BE2C (cell line): ENCODE results near the gene UBAC1.

Experiments used
- DNase-seq: peaks from one replicate; pipeline ENCODE4 v3.0.0-alpha.2; 2020
- H3K27me3 ChIP-seq: fragments of 250-450 bp; sonication (Bioruptor Pico); 2 replicates; pipeline ENCODE4 v1.5.1; 2020; ENCODE audit warnings: mild to moderate bottlenecking
- H3K36me3 ChIP-seq: fragments of 250-450 bp; sonication (Bioruptor Pico); 2 replicates; pipeline ENCODE4 v1.5.1; 2020; ENCODE audit warnings: mild to moderate bottlenecking
- H3K4me1 ChIP-seq: fragments of 250-450 bp; sonication (Bioruptor Pico); 2 replicates; pipeline ENCODE4 v1.5.1; 2020
- H3K4me3 ChIP-seq: 2 replicates; pipeline ENCODE4 v1.5.1; 2011; ENCODE audit warnings: low read depth, low read length
- H3K9me3 ChIP-seq: fragments of 250-450 bp; sonication (Bioruptor Pico); 2 replicates; pipeline ENCODE4 v1.5.1; 2020
- CTCF ChIP-seq: IDR thresholded peaks from 2 replicates; pipeline ENCODE4 v1.5.1; 2012; ENCODE audit warnings: mild to moderate bottlenecking, low read depth, low read length

UBAC1 gene

DNA sequence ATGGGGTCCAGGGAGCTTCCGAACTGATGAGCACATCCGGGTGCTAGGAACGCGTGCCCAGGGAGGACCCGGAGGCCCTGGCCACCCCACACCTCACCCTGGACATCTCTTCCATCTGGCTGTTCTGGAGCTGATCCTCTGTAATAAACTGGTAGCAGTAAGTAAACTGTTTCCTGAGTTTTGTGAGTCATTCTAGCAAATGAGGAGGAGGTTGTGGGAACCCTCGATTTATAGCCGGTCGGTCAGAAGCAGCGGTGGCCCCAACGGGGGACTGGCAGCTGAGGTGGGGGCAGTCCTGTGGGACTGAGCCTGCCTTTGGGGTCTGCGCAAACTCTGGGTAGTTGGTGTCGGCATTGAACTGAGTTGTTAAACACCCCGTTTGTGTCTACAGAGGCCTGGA lies 15.4 kb upstream of the UBAC1 start:
- H3K9me3 ChIP-seq, result no peaks in the 10 kb centered on the region
- no peak for DNase-seq
- H3K27me3 ChIP-seq, result no peaks in the 10 kb centered on the region
- no peak overlapping the region for H3K4me3 ChIP-seq
- no peak for TF ChIP-seq CTCF
- peaks cover 14% of the 10 kb centered on the region for H3K4me1 ChIP-seq
- H3K36me3 ChIP-seq, result no peaks in the 10 kb centered on the region

DNA sequence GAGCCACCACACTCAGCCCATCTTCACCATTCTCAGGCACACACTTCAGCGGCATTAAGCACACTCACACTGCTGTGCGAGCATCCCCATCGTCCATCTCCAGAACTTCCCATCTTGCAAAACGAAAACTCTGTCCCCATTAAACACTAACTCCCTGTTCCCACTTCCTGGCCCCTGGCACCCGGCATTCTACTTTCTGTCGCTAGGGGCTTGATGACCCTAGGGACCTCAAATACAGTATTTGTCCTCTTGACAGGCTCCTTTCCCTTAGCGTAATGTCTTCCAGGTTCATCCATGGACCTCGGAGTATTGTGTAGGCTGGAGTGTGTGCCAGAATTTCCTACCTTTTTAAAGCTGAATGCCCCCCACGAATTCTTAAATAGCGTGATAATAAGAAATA lies 14.7 kb upstream of the UBAC1 start:
- Histone ChIP-seq H3K9me3 (no peaks in the 10 kb centered on the region), H3K4me1 (peaks cover 14% of the 10 kb centered on the region), H3K36me3 (no peaks in the 10 kb centered on the region), H3K4me3 (no peak overlapping the region), H3K27me3 (no peaks in the 10 kb centered on the region)
- TF ChIP-seq CTCF, result peak; percentile 20; the same call in 1 of the 2 replicates
- no peak for DNase-seq

GRCh38 chr9:135974220-135974573 lies 13.0 kb upstream of the UBAC1 start:
- peaks cover 9% of the 10 kb centered on the region for H3K4me1 ChIP-seq
- no peaks in the 10 kb centered on the region for H3K27me3 ChIP-seq
- no peaks in the 10 kb centered on the region for H3K36me3 ChIP-seq
- TF ChIP-seq CTCF, result peak; percentile 45
- no peak for DNase-seq
- H3K9me3 ChIP-seq, result no peaks in the 10 kb centered on the region
- no peak overlapping the region for H3K4me3 ChIP-seq

- no peak for DNase-seq
- Histone ChIP-seq H3K9me3 (no peaks in the 10 kb centered on the region), H3K27me3 (no peaks in the 10 kb centered on the region), H3K4me1 (peaks cover 5% of the 10 kb centered on the region), H3K4me3 (no peak overlapping the region), H3K36me3 (no peaks in the 10 kb centered on the region)
- no peak for TF ChIP-seq CTCF
Observed at GRCh38 chr9:135973277-135974219, 12.4 kb upstream of the UBAC1 start.

GRCh38 chr9:135971892-135972291 lies 10.7 kb upstream of the UBAC1 start:
- H3K36me3 ChIP-seq, result no peaks in the 10 kb centered on the region
- H3K9me3 ChIP-seq, result no peaks in the 10 kb centered on the region
- peaks cover 5% of the 10 kb centered on the region for H3K4me1 ChIP-seq
- no peak for DNase-seq
- no peak for TF ChIP-seq CTCF
- no peaks in the 10 kb centered on the region for H3K27me3 ChIP-seq
- no peak overlapping the region for H3K4me3 ChIP-seq

DNA sequence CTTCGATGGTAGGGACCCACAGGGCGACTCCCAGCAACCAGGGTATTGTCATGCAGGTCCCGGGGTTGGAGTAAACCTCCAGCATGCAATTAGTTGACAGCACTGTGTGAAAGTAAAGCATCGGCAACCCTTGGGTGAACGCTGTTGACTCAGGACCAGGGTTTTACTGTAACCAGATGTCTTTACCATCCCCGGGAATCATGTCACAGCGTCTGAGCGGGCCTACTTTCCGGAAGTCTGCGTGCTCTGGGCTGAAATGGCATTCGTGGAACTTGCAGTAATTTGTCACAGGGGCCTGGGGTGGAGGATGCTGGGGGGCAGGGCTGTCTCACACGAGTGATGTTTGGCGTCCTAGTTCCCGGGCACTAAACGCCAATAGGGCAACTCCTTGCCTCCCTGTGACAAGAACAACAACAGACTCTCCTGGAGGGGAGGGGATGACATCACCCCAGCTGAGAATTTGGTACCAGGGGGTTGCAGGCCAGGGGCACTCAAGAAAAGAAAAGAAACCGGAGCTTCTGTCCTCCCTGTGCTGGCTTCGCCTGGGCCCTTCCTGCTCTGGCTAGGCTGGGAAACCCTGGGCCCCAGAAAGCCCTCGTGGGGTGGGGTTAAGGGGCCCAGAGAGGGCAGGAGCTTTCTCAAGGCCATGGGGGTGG lies 10.1 kb upstream of the UBAC1 start:
- Histone ChIP-seq H3K36me3 (no peaks in the 10 kb centered on the region), H3K27me3 (no peaks in the 10 kb centered on the region), H3K4me3 (no peak overlapping the region), H3K4me1 (peaks cover 5% of the 10 kb centered on the region), H3K9me3 (no peaks in the 10 kb centered on the region)
- no peak for TF ChIP-seq CTCF
- DNase-seq, result no peak
